ENCODE data around the gene PRKCQ.

DNA sequence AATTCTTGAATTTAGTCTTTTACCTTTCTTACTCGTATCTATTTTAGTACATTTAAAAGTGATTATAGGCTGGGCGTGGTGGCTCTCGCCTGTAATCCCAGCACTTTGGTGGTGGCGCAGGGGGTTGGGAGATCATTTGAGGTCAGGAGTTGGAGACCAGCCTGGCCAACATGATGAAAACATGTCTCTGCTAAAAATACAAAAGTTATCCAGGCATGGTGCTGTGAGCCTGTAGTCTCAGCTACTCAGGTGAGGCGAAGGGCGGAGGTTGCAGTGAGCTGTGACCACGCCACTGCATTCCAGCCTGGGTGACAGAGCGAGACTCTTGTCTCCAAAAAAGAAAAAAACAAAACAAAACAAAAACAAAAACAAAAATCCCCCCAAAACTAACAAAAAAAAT lies 12.2 kb downstream of the PRKCQ start:
- no peak for TF ChIP-seq POLR2AphosphoS5 (IDR thresholded peaks at IDR 0.05; ENCODE audit: low read depth)
- no peak for TF ChIP-seq CTCF (IDR thresholded peaks at IDR 0.05; ENCODE audit: insufficient read depth, low read length)
- no peak for TF ChIP-seq SPI1 (IDR thresholded peaks at IDR 0.05; ENCODE audit: borderline replicate concordance, low read depth)

All from HL-60 (cell line).